Tibial artery (tissue), 4 donors: ENCODE measurements around the gene STARD13.
A peak's percentile ranks its signal among the peaks of the same experiment; 100 is the strongest.
"Not testable (repeated sequence)": the region's sequence is repeated elsewhere in the genome, so short reads cannot be mapped to it uniquely, and the experiment has no call there.

Source experiments
- DNase-seq, 2 donors: peaks; one replicate each; pipeline ENCODE4 v3.0.0-alpha.2; 2019
- H3K27ac ChIP-seq, 2 donors: fragments of 200-600 bp; sonication (generic) in 1 of 2; 1 replicate in 1 of 2; 2 replicates in 1 of 2; pipeline ENCODE4 v1.5.1; 2018 to 2019; ENCODE audit warnings: mild to moderate bottlenecking in 1 of 2
- H3K27me3 ChIP-seq, 2 donors: fragments of 200-600 bp; sonication (generic) in 1 of 2; one replicate each; pipeline versions ENCODE4 v1.5.1 to v1.6.0; 2016 to 2019
- H3K36me3 ChIP-seq, 3 donors: fragments of 200-600 bp; sonication (generic) in 2 of 3; one replicate each; pipeline ENCODE4 v1.5.1; 2016 to 2019; ENCODE audit warnings: mild to moderate bottlenecking in 2 of 3
- H3K4me1 ChIP-seq, 4 donors: fragments of 200-600 bp; sonication (generic) in 2 of 4; 1 replicate in 3 of 4; 2 replicates in 1 of 4; pipeline ENCODE4 v1.5.1; 2016 to 2019
- H3K4me3 ChIP-seq, 2 donors: fragments of 200-600 bp; sonication (generic) in 1 of 2; 1 replicate in 1 of 2; 2 replicates in 1 of 2; pipeline ENCODE4 v1.5.1; 2018 to 2019; ENCODE audit warnings: mild to moderate bottlenecking in 2 of 2
- H3K9me3 ChIP-seq, 3 donors: fragments of 200-600 bp; sonication (generic) in 1 of 3; one replicate each; pipeline ENCODE4 v1.5.1; 2016 to 2019
- intact Hi-C: fragments of 100-400 bp; cut with DNase I; formaldehyde crosslinking; loops from one replicate; pipeline ENCODE4 v1.15.0; 2023; ENCODE audit warnings: low total_unique reads
- TF ChIP-seq, protein P1 (sequence below), 2 experiments: fragments of 200-600 bp in 1 of 2; fragments of 450-650 bp in 1 of 2; IDR thresholded peaks; one replicate each; pipeline ENCODE4 v1.5.1; 2017 to 2019; ENCODE audit warnings: antibody characterized with exemption in 2 of 2, mild to moderate bottlenecking in 1 of 2, moderate library complexity in 1 of 2

Gene STARD13

DNA sequence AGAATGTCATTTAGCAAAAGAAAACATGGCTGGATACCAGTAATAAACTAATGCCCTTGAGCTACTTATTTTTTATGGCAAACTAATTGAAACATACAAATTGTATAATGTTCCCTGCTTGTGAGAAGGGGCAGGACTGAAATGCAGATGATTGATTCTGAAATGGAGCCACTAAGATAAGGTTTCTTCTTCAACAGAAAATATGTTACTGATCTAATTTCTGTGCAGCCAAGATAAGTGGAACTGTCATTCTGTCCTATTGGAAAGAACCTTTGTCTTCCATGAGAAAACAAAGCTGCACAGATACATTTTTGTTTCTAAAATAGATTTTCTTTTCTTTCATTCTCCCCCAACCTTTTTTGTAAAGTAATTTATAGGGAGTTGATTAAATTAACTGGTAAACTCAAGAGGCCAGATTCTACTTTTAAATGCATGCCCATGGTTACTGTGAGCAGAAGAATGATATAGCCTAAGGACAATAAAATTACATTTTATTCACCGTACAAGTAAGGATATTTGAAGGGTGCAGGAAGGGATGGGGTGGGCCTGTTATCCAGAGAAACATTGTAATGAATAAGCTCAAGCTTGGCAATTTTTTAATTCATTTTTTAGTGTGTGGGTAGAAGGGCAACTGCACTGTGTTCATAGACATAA lies 39.9 kb downstream of the STARD13 start:
- no peak overlapping the region for H3K4me3 ChIP-seq
- H3K27me3 ChIP-seq: no peaks in the 10 kb centered on the region
- TF ChIP-seq, protein P1, sequence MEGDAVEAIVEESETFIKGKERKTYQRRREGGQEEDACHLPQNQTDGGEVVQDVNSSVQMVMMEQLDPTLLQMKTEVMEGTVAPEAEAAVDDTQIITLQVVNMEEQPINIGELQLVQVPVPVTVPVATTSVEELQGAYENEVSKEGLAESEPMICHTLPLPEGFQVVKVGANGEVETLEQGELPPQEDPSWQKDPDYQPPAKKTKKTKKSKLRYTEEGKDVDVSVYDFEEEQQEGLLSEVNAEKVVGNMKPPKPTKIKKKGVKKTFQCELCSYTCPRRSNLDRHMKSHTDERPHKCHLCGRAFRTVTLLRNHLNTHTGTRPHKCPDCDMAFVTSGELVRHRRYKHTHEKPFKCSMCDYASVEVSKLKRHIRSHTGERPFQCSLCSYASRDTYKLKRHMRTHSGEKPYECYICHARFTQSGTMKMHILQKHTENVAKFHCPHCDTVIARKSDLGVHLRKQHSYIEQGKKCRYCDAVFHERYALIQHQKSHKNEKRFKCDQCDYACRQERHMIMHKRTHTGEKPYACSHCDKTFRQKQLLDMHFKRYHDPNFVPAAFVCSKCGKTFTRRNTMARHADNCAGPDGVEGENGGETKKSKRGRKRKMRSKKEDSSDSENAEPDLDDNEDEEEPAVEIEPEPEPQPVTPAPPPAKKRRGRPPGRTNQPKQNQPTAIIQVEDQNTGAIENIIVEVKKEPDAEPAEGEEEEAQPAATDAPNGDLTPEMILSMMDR (IDR thresholded peaks at IDR 0.05): no peak
- no peaks in the 10 kb centered on the region for H3K9me3 ChIP-seq
- no peak overlapping the region for H3K27ac ChIP-seq
- DNase-seq: no peak
- no peaks in the 10 kb centered on the region for H3K36me3 ChIP-seq
- intact Hi-C loops: no loop called here
- H3K4me1 ChIP-seq: peaks cover 0 to 4% (median under 1%) of the 10 kb centered on the region in 4 donors

DNA sequence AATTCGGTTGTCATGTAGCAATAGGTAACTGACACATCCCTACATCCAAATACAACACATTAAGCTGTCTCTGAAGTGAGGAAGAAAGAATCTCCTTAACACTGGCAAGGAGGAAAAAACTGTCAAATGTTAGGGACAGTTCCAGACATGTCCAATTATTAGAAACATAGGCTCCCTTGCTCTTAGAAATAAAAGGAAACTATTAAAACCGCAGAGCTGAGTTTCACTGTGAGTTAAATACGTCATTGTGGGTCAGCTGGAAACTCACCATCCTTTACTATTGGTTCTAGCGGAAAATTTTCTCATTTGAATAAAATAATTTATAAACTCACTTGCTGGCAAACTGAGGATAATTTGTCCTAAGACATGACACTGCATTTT lies 40.7 kb downstream of the STARD13 start:
- intact Hi-C loops: no loop called here
- no peaks in the 10 kb centered on the region for H3K9me3 ChIP-seq
- H3K27ac ChIP-seq: no peak overlapping the region
- TF ChIP-seq, protein P1 (IDR thresholded peaks at IDR 0.05): no peak
- no peaks in the 10 kb centered on the region for H3K36me3 ChIP-seq
- H3K27me3 ChIP-seq: no peaks in the 10 kb centered on the region
- no peak for DNase-seq
- H3K4me1 ChIP-seq: no peaks in the 10 kb centered on the region
- no peak overlapping the region for H3K4me3 ChIP-seq

DNA sequence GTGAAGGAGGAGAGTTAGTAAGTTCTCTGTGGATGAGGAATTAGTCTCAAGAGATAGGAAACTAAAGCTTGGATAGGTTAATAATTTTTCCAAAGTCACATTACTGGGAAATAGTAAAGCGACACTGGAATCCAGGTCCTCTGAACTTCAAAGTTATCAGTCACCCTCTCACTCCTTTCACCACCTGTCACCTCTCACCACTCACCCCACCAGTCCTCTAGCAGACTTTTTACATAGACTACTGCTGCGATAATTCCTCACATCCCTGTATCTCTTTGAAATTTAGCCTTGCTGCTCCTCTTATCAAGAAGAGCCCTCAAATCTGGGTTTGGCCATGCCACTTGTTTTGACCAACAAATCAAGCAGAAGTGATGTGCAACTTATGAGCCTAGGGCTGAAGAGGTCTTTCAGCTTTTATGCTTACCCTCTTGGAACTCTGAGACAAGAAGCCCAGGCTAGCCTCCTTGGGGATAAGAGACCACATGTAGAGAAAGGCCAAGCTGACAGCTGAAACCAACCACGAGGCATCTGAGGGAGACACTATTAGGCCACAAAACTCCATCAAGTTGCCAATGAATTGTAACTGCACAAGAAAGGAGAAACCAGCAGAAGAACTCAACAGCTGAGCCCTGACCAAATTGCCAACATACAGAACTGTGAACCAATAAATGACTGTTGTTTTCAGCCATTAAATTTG lies 41.2 kb downstream of the STARD13 start:
- Histone ChIP-seq H3K9me3 (no peaks in the 10 kb centered on the region), H3K4me3 (no peak overlapping the region), H3K27ac (no peak overlapping the region), H3K36me3 (no peaks in the 10 kb centered on the region), H3K4me1 (no peaks in the 10 kb centered on the region), H3K27me3 (no peaks in the 10 kb centered on the region)
- TF ChIP-seq, protein P1 (IDR thresholded peaks at IDR 0.05): no peak
- intact Hi-C loops: no loop called here
- DNase-seq: no peak

DNA sequence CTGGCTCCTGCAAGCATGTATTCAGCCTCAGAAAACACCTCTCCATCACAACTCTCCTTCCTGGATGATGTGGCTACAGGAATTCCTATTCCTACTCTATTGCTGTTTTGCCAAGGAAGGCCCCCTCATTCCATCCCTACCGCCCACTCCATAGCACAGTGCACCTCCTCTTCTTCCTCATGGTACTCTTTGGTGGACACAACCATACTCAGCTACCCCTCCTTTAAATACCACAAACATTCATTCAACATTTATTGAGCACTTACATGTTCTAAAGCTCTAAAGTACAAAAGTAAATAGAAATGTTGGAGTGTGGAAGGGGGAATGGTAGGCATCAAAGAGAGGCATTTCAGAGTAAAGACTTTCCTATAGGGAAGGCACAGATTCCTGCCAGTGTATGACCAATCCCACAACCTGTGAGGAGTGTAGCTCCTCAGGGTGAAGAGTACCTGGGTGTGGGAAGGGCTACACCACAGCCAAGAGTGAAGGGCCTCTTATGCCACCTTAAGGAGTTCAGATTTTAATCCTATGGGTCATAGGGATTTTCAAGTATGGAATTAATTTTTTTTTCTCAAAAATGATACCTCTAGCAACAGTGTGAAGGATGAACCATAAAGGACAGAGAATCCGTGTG lies 42.5 kb downstream of the STARD13 start:
- Histone ChIP-seq H3K4me1 (no peaks in the 10 kb centered on the region), H3K27me3 (no peaks in the 10 kb centered on the region), H3K4me3 (no peak overlapping the region), H3K36me3 (no peaks in the 10 kb centered on the region), H3K9me3 (no peaks in the 10 kb centered on the region), H3K27ac (no peak overlapping the region)
- no peak for DNase-seq
- intact Hi-C loops: no loop called here
- TF ChIP-seq, protein P1 (IDR thresholded peaks at IDR 0.05): no peak

DNA sequence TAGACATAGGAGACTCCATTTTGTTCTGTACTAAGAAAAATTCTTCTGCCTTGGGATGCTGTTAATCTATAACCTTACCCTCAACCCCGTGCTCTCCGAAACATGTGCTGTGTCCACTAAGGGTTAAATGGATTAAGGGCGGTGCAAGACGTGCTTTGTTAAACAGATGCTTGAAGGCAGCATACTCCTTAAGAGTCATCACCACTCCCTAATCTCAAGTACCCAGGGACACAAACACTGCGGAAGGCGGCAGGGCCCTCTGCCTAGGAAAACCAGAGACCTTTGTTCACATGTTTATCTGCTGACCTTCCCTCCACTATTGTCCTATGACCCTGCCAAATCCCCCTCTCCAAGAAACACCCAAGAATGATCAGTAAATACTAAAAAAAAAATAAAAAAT lies 43.2 kb downstream of the STARD13 start:
- H3K4me1 ChIP-seq, H3K4me3 ChIP-seq, H3K9me3 ChIP-seq, H3K27ac ChIP-seq, DNase-seq, intact Hi-C loops, H3K27me3 ChIP-seq, H3K36me3 ChIP-seq: not testable (repeated sequence)

DNA sequence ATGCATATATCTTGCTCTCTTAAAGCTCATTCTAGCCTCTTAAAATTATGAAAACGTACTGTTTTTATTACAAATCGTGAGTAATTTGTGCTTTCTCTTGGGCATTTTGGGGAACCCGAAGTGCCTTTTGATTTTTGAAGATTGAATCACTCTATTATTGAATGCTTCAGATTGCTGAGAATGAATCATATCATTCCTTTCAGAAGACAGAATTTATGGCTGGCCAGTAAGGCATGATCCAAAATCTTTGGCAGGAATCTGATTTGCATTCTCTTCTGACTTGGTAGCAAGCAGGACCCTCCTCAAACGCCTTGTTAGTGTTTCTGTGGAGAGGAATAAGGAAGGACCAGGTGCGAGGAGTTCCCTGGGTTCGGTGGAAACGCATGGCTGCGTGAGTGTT lies 49.5 kb downstream of the STARD13 start:
- Histone ChIP-seq H3K4me3 (no peak overlapping the region), H3K27ac (peak overlapping the region; percentile 33 to 36), H3K4me1 (peaks cover 0 to 41% (median 19%) of the 10 kb centered on the region in 4 donors), H3K27me3 (no peaks in the 10 kb centered on the region), H3K36me3 (no peaks in the 10 kb centered on the region), H3K9me3 (no peaks in the 10 kb centered on the region)
- TF ChIP-seq, protein P1 (IDR thresholded peaks at IDR 0.05): no peak
- intact Hi-C loops: loop anchor here (10.0 kb wide), 1 partner anchor 79 kb away; no protein-coding TSS in a partner anchor
- DNase-seq: no peak
